Measurements from ENCODE around the gene SMAD6.

Gene SMAD6

GRCh38 chr15:66702035-66702786 is at the start of gene SMAD6:
TSS of gene SMAD6 (plus strand) at chr15:66702236. CDS start at chr15:66703259, 1,023 bp downstream.
- DNase-seq = peak; percentile 97

GRCh38 chr15:66652806-66653205 is 49.2 kb upstream of the SMAD6 start:
- DNase-seq = no peak

- no peak for DNase-seq
These were observed 48.6 kb upstream of the SMAD6 start for GRCh38 chr15:66653398-66653797.

GRCh38 chr15:66653852-66654251 is 48.2 kb upstream of the SMAD6 start:
- DNase-seq = no peak

GRCh38 chr15:66654361-66654738 is 47.7 kb upstream of the SMAD6 start:
- DNase-seq = no peak

- no peak for DNase-seq
These were observed 47.2 kb upstream of the SMAD6 start for GRCh38 chr15:66654739-66655375.

GRCh38 chr15:66655511-66655910 is 46.5 kb upstream of the SMAD6 start:
- DNase-seq = no peak

- DNase-seq = no peak
These were observed 46.0 kb upstream of the SMAD6 start for GRCh38 chr15:66655997-66656396.

GRCh38 chr15:66657185-66658020 is 44.6 kb upstream of the SMAD6 start:
- DNase-seq = no peak

- DNase-seq = no peak
These were observed 44.0 kb upstream of the SMAD6 start for GRCh38 chr15:66658044-66658443.

- no peak for DNase-seq
These were observed 43.2 kb upstream of the SMAD6 start for GRCh38 chr15:66658855-66659254.

- DNase-seq = no peak
These were observed 42.7 kb upstream of the SMAD6 start for GRCh38 chr15:66659384-66659783.

GRCh38 chr15:66661432-66662096 is 40.5 kb upstream of the SMAD6 start:
- DNase-seq = no peak

GRCh38 chr15:66662522-66662921 is 39.5 kb upstream of the SMAD6 start:
- no peak for DNase-seq

- no peak for DNase-seq
These were observed 38.4 kb upstream of the SMAD6 start for GRCh38 chr15:66663664-66664063.

- DNase-seq = no peak
These were observed 31.9 kb upstream of the SMAD6 start for GRCh38 chr15:66670175-66670574.

- DNase-seq = peak; percentile 79
These were observed 31.1 kb upstream of the SMAD6 start for GRCh38 chr15:66670762-66671580.

GRCh38 chr15:66672867-66673266 is 29.2 kb upstream of the SMAD6 start:
- no peak for DNase-seq

GRCh38 chr15:66673410-66674322 is 28.4 kb upstream of the SMAD6 start:
- DNase-seq = peak; percentile 94

- DNase-seq = no peak
These were observed 27.3 kb upstream of the SMAD6 start for GRCh38 chr15:66674756-66675155.

- no peak for DNase-seq
These were observed 26.6 kb upstream of the SMAD6 start for GRCh38 chr15:66675446-66675845.

All from NCI-H82 (cell line).